Osteocyte (in vitro differentiated cells): ENCODE data around the gene ZNF618. TPM values are rescaled to one million over a fixed set of nuclear protein-coding genes. Genes with fewer than 3 reads are reported as not detected.
A peak's percentile ranks its signal among the peaks of the same experiment; 100 is the strongest.

Source experiments
- DNase-seq: peaks from one replicate; pipeline ENCODE4 v3.0.0; 2021; ENCODE audit warnings: mixed read lengths; ENCODE audit not compliant: unreplicated experiment; ENCODE audit errors: extremely low spot score
- H3K27ac Mint-ChIP-seq: one replicate; pipeline ENCODE4 v1.8.0; 2021; ENCODE audit warnings: mild to moderate bottlenecking, mixed read lengths; ENCODE audit not compliant: unreplicated experiment
- H3K27me3 Mint-ChIP-seq: one replicate; pipeline ENCODE4 v1.8.0; 2021; ENCODE audit warnings: mixed read lengths; ENCODE audit not compliant: unreplicated experiment
- H3K36me3 Mint-ChIP-seq: one replicate; pipeline ENCODE4 v1.8.0; 2021; ENCODE audit warnings: mixed read lengths; ENCODE audit not compliant: unreplicated experiment
- H3K4me1 Mint-ChIP-seq: one replicate; pipeline ENCODE4 v1.8.0; 2021; ENCODE audit warnings: mixed read lengths; ENCODE audit not compliant: unreplicated experiment
- H3K4me3 Mint-ChIP-seq: one replicate; pipeline ENCODE4 v1.8.0; 2021; ENCODE audit warnings: mild to moderate bottlenecking, moderate library complexity, mixed read lengths; ENCODE audit not compliant: unreplicated experiment
- H3K9me3 Mint-ChIP-seq: one replicate; pipeline ENCODE4 v1.8.0; 2021; ENCODE audit warnings: mixed read lengths; ENCODE audit not compliant: unreplicated experiment
- CTCF ChIP-seq: fragments of 200-600 bp; sonication (generic); IDR thresholded peaks from 2 replicates; pipeline ENCODE4 v1.5.0; 2021; ENCODE audit warnings: antibody characterized with exemption, mild to moderate bottlenecking, moderate library complexity
- total RNA-seq: library from RNA; stranded (reverse); gene quantifications from 2 replicates; pipeline ENCODE4 v1.2.1, GENCODE V29; 2021

The ZNF618 gene
- total RNA-seq, 1 donor from 2014 or later, result 36.8 TPM

- Mint-ChIP-seq H3K4me1 (peaks cover 74% of the 10 kb centered on the region), H3K36me3 (peaks cover 8% of the 10 kb centered on the region), H3K27me3 (no peaks in the 10 kb centered on the region), H3K9me3 (no peaks in the 10 kb centered on the region), H3K27ac (no peak overlapping the region), H3K4me3 (no peak overlapping the region)
- TF ChIP-seq CTCF, result no peak
- peak; percentile 44 for DNase-seq
These were observed 6.1 kb downstream of the ZNF618 start for GRCh38 chr9:113882181-113882580.

- peaks cover 8% of the 10 kb centered on the region for H3K36me3 Mint-ChIP-seq
- H3K27ac Mint-ChIP-seq, result no peak overlapping the region
- DNase-seq, result peak; percentile 27
- H3K4me1 Mint-ChIP-seq, result peaks cover 77% of the 10 kb centered on the region
- H3K27me3 Mint-ChIP-seq, result no peaks in the 10 kb centered on the region
- no peak for TF ChIP-seq CTCF
- no peaks in the 10 kb centered on the region for H3K9me3 Mint-ChIP-seq
- H3K4me3 Mint-ChIP-seq, result no peak overlapping the region
These were observed 6.6 kb downstream of the ZNF618 start for GRCh38 chr9:113882636-113883164.

GRCh38 chr9:113885183-113886025 lies 9.3 kb downstream of the ZNF618 start:
- Mint-ChIP-seq H3K9me3 (peaks cover 9% of the 10 kb centered on the region), H3K27me3 (no peaks in the 10 kb centered on the region), H3K4me1 (peaks cover 64% of the 10 kb centered on the region), H3K4me3 (peak overlapping the region; percentile 75), H3K36me3 (peaks cover 17% of the 10 kb centered on the region), H3K27ac (peak overlapping the region; percentile 93)
- no peak for DNase-seq
- no peak for TF ChIP-seq CTCF

GRCh38 chr9:113886026-113886369 lies 9.9 kb downstream of the ZNF618 start:
- Mint-ChIP-seq H3K27me3 (no peaks in the 10 kb centered on the region), H3K27ac (peak overlapping the region; percentile 93), H3K9me3 (peaks cover 13% of the 10 kb centered on the region), H3K36me3 (peaks cover 23% of the 10 kb centered on the region), H3K4me3 (peak overlapping the region; percentile 75), H3K4me1 (peaks cover 60% of the 10 kb centered on the region)
- no peak for TF ChIP-seq CTCF
- peak; percentile 60 for DNase-seq

GRCh38 chr9:113886466-113886865 lies 10.4 kb downstream of the ZNF618 start:
- H3K4me1 Mint-ChIP-seq, result peaks cover 60% of the 10 kb centered on the region
- H3K4me3 Mint-ChIP-seq, result peak overlapping the region; percentile 75
- peaks cover 17% of the 10 kb centered on the region for H3K9me3 Mint-ChIP-seq
- H3K27me3 Mint-ChIP-seq, result no peaks in the 10 kb centered on the region
- no peak for DNase-seq
- TF ChIP-seq CTCF, result no peak
- peaks cover 28% of the 10 kb centered on the region for H3K36me3 Mint-ChIP-seq
- H3K27ac Mint-ChIP-seq, result peak overlapping the region; percentile 93
